ENCODE results near the gene CYP2R1. TPM values are rescaled to one million over a fixed set of nuclear protein-coding genes. Genes with fewer than 3 reads are reported as not detected.

Gene CYP2R1
- total and polyA plus RNA-seq, 2 donors (not counting 3 experiments of a cell fraction or from before 2014, with no cell fraction given): 5.8 to 8.0 TPM

DNA sequence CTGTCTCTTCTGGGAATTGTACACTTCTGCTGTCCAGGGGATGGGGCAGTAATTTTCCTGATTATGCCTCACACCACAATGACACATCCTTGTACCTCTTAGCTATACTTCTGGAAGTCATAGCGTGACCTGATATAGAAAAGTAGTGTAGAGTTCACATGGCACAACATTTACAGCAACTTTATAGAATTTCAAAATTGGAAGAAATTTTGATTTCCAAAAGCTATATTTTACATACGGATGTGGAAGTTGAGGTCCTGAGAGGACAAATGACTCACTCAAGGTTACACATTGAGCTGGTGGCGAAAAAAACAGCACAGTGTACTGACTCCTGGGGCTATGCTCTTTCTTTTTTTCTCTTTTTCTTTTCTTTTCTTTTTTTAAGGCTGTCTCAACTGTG is 6.3 kb upstream of the CYP2R1 start:
- H3K4me2 ChIP-seq (ENCODE audit: insufficient read depth, low read length): no peak overlapping the region
- H3K9me1 ChIP-seq (replicated peaks; ENCODE audit: control insufficient read depth, extremely low read depth, insufficient read depth, low read length): no peaks in the 10 kb centered on the region
- peaks cover 7% of the 10 kb centered on the region for H3K4me1 ChIP-seq (ENCODE audit: control insufficient read depth, extremely low read depth, insufficient read depth, low read length)
- H3K9ac ChIP-seq (replicated peaks; ENCODE audit: extremely low read depth, insufficient read depth, low read length): no peak overlapping the region
- CTCF ChIA-PET: interaction anchor here (1.8 to 2.4 kb wide), 2 partner anchors 10 to 109 kb away, joined by 12 to 34 read pairs; no protein-coding TSS in a partner anchor
- dilution Hi-C loops (cut with MboI; ENCODE audit: extremely low pct_ligation_motif_present, low sequenced_read_pairs) (no loop called here), intact Hi-C loops (cut with micrococcal nuclease) (no loop called here)
- no peak overlapping the region for H3K27ac ChIP-seq (ENCODE audit: insufficient read depth, low read depth, low read length)
- BruUV-seq (replicated peaks): no TSS peak
- H3K36me3 ChIP-seq (ENCODE audit: control insufficient read depth in 2 of 2, extremely low read depth in 1 of 2, insufficient read depth in 2 of 2, low read length in 2 of 2): no peaks in the 10 kb centered on the region
- TF ChIP-seq FOS (IDR thresholded peaks at IDR 0.05; ENCODE audit: borderline replicate concordance, insufficient read depth, low read length): no peak
- no peak for TF ChIP-seq EZH2 (IDR thresholded peaks at IDR 0.05; ENCODE audit: borderline replicate concordance, low read depth, low read length, severe bottlenecking)
- TF ChIP-seq POLR2A (IDR thresholded peaks at IDR 0.05; ENCODE audit: low read depth, low read length): no peak
- TF ChIP-seq MYC (IDR thresholded peaks at IDR 0.05; ENCODE audit: low read depth, low read length): no peak
- no peak for TF ChIP-seq GATA2 (IDR thresholded peaks at IDR 0.05; ENCODE audit: insufficient read depth, insufficient read length, low read depth, low read length)
- no peak for TF ChIP-seq POLR2AphosphoS5 (IDR thresholded peaks at IDR 0.05; ENCODE audit: insufficient read depth, low read depth, low read length)
- TF ChIP-seq JUN (IDR thresholded peaks at IDR 0.05; ENCODE audit: borderline replicate concordance, insufficient read depth, insufficient read length, low read depth): no peak
- TF ChIP-seq, protein P1, sequence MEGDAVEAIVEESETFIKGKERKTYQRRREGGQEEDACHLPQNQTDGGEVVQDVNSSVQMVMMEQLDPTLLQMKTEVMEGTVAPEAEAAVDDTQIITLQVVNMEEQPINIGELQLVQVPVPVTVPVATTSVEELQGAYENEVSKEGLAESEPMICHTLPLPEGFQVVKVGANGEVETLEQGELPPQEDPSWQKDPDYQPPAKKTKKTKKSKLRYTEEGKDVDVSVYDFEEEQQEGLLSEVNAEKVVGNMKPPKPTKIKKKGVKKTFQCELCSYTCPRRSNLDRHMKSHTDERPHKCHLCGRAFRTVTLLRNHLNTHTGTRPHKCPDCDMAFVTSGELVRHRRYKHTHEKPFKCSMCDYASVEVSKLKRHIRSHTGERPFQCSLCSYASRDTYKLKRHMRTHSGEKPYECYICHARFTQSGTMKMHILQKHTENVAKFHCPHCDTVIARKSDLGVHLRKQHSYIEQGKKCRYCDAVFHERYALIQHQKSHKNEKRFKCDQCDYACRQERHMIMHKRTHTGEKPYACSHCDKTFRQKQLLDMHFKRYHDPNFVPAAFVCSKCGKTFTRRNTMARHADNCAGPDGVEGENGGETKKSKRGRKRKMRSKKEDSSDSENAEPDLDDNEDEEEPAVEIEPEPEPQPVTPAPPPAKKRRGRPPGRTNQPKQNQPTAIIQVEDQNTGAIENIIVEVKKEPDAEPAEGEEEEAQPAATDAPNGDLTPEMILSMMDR (IDR thresholded peaks at IDR 0.05; ENCODE audit: extremely low read depth in 1 of 2, insufficient read depth in 1 of 2, low read depth in 1 of 2, low read length in 2 of 2): no peak
- TF ChIP-seq, protein P2, sequence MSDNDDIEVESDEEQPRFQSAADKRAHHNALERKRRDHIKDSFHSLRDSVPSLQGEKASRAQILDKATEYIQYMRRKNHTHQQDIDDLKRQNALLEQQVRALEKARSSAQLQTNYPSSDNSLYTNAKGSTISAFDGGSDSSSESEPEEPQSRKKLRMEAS (IDR thresholded peaks at IDR 0.05; ENCODE audit: insufficient read depth, insufficient read length): no peak
- H3K79me2 ChIP-seq (ENCODE audit: control insufficient read depth, insufficient read depth, low read length): no peaks in the 10 kb centered on the region
- no peak overlapping the region for H2AFZ ChIP-seq (ENCODE audit: low read depth, low read length)
- no peaks in the 10 kb centered on the region for H3K27me3 ChIP-seq (ENCODE audit: control insufficient read depth in 2 of 2, insufficient read depth in 2 of 2, low read length in 2 of 2)
- H4K20me1 ChIP-seq (replicated peaks; ENCODE audit: control insufficient read depth, extremely low read depth, insufficient read depth, low read length): no peaks in the 10 kb centered on the region
- no peak overlapping the region for H3K4me3 ChIP-seq (replicated peaks in 1 of 3; ENCODE audit: insufficient read depth in 1 of 3, low read depth in 1 of 3, low read length in 3 of 3)
- POLR2A ChIA-PET: no interaction called here
- no peaks in the 10 kb centered on the region for H3K9me3 ChIP-seq (replicated peaks; ENCODE audit: control insufficient read depth, insufficient read depth, low read length)
- FAIRE-seq: no peak
- DNase-seq (ENCODE audit: low read depth, low spot score): no peak
